H9 (cell line): ENCODE measurements around the gene PLPPR2. TPM values are rescaled to one million over a fixed set of nuclear protein-coding genes. Genes with fewer than 3 reads are reported as not detected.
A peak's percentile ranks its signal among the peaks of the same experiment; 100 is the strongest.

Experiments
- DNase-seq: peaks from one replicate; pipeline ENCODE4 v3.0.0-alpha.2; 2017
- H2AFZ ChIP-seq: one replicate; pipeline ENCODE4 v1.6.1; 2013; ENCODE audit warnings: mild to moderate bottlenecking, low read length, control low read depth, moderate library complexity
- H2AK5ac ChIP-seq: 2 replicates; pipeline ENCODE4 v1.6.1; 2013; ENCODE audit warnings: low read length, control low read depth, mixed read lengths; ENCODE audit not compliant: insufficient read length
- H2BK120ac ChIP-seq: one replicate; pipeline ENCODE4 v1.6.1; 2013; ENCODE audit warnings: low read depth, mild to moderate bottlenecking, low read length, control low read depth, inconsistent platforms; ENCODE audit not compliant: poor library complexity, severe bottlenecking
- H2BK12ac ChIP-seq: 2 replicates; pipeline ENCODE4 v1.6.1; 2013; ENCODE audit warnings: low read length, control low read depth, mixed read lengths, low read depth; ENCODE audit not compliant: insufficient read length
- H2BK15ac ChIP-seq: 2 replicates; pipeline ENCODE4 v1.6.1; 2013; ENCODE audit warnings: low read depth, low read length, control low read depth
- H2BK20ac ChIP-seq: one replicate; pipeline ENCODE4 v1.6.1; 2013; ENCODE audit warnings: low read depth, mild to moderate bottlenecking, low read length, control low read depth, inconsistent platforms; ENCODE audit not compliant: poor library complexity, severe bottlenecking
- H2BK5ac ChIP-seq: 2 replicates; pipeline ENCODE4 v1.6.1; 2013; ENCODE audit warnings: low read length, control low read depth, mixed read lengths; ENCODE audit not compliant: insufficient read length
- H3K14ac ChIP-seq: 2 replicates; pipeline ENCODE4 v1.6.1; 2013; ENCODE audit warnings: low read length, control low read depth; ENCODE audit not compliant: insufficient read depth
- H3K18ac ChIP-seq: 2 replicates; pipeline ENCODE4 v1.6.1; 2013; ENCODE audit warnings: low read depth, mild to moderate bottlenecking, mixed read lengths, low read length, control low read depth; ENCODE audit not compliant: insufficient read length
- H3K23ac ChIP-seq: 2 replicates; pipeline ENCODE4 v1.6.1; 2013; ENCODE audit warnings: low read length, control low read depth, mixed read lengths, low read depth; ENCODE audit not compliant: insufficient read length
- H3K23me2 ChIP-seq: 2 replicates; pipeline ENCODE4 v1.6.1; 2013; ENCODE audit warnings: low read depth, mild to moderate bottlenecking, mixed read lengths, low read length, control low read depth; ENCODE audit not compliant: insufficient read length, poor library complexity, severe bottlenecking
- H3K27ac ChIP-seq: 2 replicates; pipeline ENCODE4 v1.5.1; 2013; ENCODE audit warnings: low read length, control low read depth, mixed read lengths, low read depth; ENCODE audit not compliant: insufficient read length
- H3K27me3 ChIP-seq: 2 replicates; pipeline ENCODE4 v1.6.1; 2013; ENCODE audit warnings: low read length, control low read depth, inconsistent platforms; ENCODE audit not compliant: insufficient read depth
- H3K4ac ChIP-seq: 2 replicates; pipeline ENCODE4 v1.6.1; 2013; ENCODE audit warnings: low read depth, mild to moderate bottlenecking, control low read depth, inconsistent platforms, low read length, moderate library complexity
- H3K4me1 ChIP-seq: 2 replicates; pipeline ENCODE4 v1.6.1; 2013; ENCODE audit warnings: low read length, control low read depth, inconsistent platforms; ENCODE audit not compliant: insufficient read depth
- H3K4me2 ChIP-seq: 2 replicates; pipeline ENCODE4 v1.6.1; 2013; ENCODE audit warnings: low read length, control low read depth, mixed read lengths; ENCODE audit not compliant: insufficient read length, insufficient read depth
- H3K56ac ChIP-seq: 2 replicates; pipeline ENCODE4 v1.6.1; 2013; ENCODE audit warnings: low read depth, mild to moderate bottlenecking, mixed read lengths, low read length, control low read depth; ENCODE audit not compliant: insufficient read length
- H3K79me1 ChIP-seq: 2 replicates; pipeline ENCODE4 v1.6.1; 2013; ENCODE audit warnings: low read depth, mild to moderate bottlenecking, moderate library complexity, low read length, control low read depth, inconsistent platforms; ENCODE audit not compliant: insufficient read depth, poor library complexity, severe bottlenecking
- H3K79me2 ChIP-seq: 2 replicates; pipeline ENCODE4 v1.6.1; 2013; ENCODE audit warnings: low read length, control low read depth, inconsistent platforms; ENCODE audit not compliant: insufficient read depth
- H3K9ac ChIP-seq: 2 replicates; pipeline ENCODE4 v1.6.1; 2013; ENCODE audit warnings: low read length, control low read depth, mixed read lengths; ENCODE audit not compliant: insufficient read length; ENCODE audit errors: extremely low read depth
- H3K9me3 ChIP-seq: one replicate; pipeline ENCODE4 v1.6.1; 2013; ENCODE audit warnings: low read depth, low read length, inconsistent platforms; ENCODE audit not compliant: control insufficient read depth
- H3T11ph ChIP-seq: one replicate; pipeline ENCODE4 v1.6.1; 2013; ENCODE audit warnings: mild to moderate bottlenecking, low read length, control low read depth, inconsistent platforms
- H4K20me1 ChIP-seq: one replicate; pipeline ENCODE4 v1.6.1; 2013; ENCODE audit not compliant: control insufficient read depth, insufficient read length, insufficient read depth
- H4K5ac ChIP-seq: 2 replicates; pipeline ENCODE4 v1.6.1; 2013; ENCODE audit warnings: low read depth, mild to moderate bottlenecking, mixed read lengths, low read length, control low read depth; ENCODE audit not compliant: insufficient read length
- H4K8ac ChIP-seq: replicated peaks from 2 replicates; pipeline ENCODE4 v1.6.1; 2013; ENCODE audit warnings: low read length, control low read depth, mixed read lengths, low read depth; ENCODE audit not compliant: insufficient read length
- H4K91ac ChIP-seq: 2 replicates; pipeline ENCODE4 v1.6.1; 2013; ENCODE audit warnings: low read depth, mild to moderate bottlenecking, moderate library complexity, mixed read lengths, low read length, control low read depth; ENCODE audit not compliant: insufficient read length
- H3K27ac Mint-ChIP-seq, 3 experiments: 2 replicates in 2 of 3; 3 replicates in 1 of 3; pipeline ENCODE4 v1.8.0; 2020 to 2021; ENCODE audit warnings: mixed read lengths in 3 of 3, mild to moderate bottlenecking in 1 of 3, moderate library complexity in 1 of 3
- H3K27me3 Mint-ChIP-seq: 2 replicates; pipeline ENCODE4 v1.8.0; 2021; ENCODE audit warnings: low read depth, mild to moderate bottlenecking, moderate library complexity, mixed read lengths
- H3K36me3 Mint-ChIP-seq, 3 experiments: 2 replicates in 2 of 3; 3 replicates in 1 of 3; pipeline ENCODE4 v1.8.0; 2020 to 2021; ENCODE audit warnings: low read depth in 3 of 3, mixed read lengths in 3 of 3; ENCODE audit not compliant: insufficient read depth in 1 of 3
- H3K4me1 Mint-ChIP-seq, 2 experiments: 2 replicates each; pipeline ENCODE4 v1.8.0; 2020; ENCODE audit warnings: mixed read lengths in 2 of 2
- H3K4me3 Mint-ChIP-seq, 2 experiments: 2 replicates in 1 of 2; 3 replicates in 1 of 2; pipeline ENCODE4 v1.8.0; 2020 to 2021; ENCODE audit warnings: mild to moderate bottlenecking in 2 of 2, mixed read lengths in 2 of 2, moderate library complexity in 1 of 2
- H3K9me3 Mint-ChIP-seq, 2 experiments: 2 replicates in 1 of 2; 3 replicates in 1 of 2; pipeline ENCODE4 v1.8.0; 2020; ENCODE audit warnings: mild to moderate bottlenecking in 2 of 2, mixed read lengths in 2 of 2, moderate library complexity in 1 of 2
- CTCF ChIP-seq: fragments of 200-600 bp; sonication (generic); conservative IDR thresholded peaks from 3 replicates; pipeline ENCODE4 v1.8.0; 2021; ENCODE audit warnings: antibody characterized with exemption, mild to moderate bottlenecking
- WGBS: extraction: QIAGEN DNeasy Blood & Tissue Kit; methylation state at CpG from one replicate; pipeline ENCODE4 v1.1.7; 2013; ENCODE audit warnings: missing lambda C conversion rate, low lambda C conversion rate, mixed read lengths; ENCODE audit not compliant: insufficient read length; ENCODE audit errors: extremely low coverage; 5-methylcytosine and 5-hydroxymethylcytosine counted together
- total RNA-seq: library from RNA; stranded (reverse); gene quantifications from 2 replicates; pipeline ENCODE4 v1.2.1, GENCODE V29; 2021

The PLPPR2 gene
- total RNA-seq, 1 experiment from 2014 or later = 8.0 TPM

GRCh38 chr19:11374433-11375142 is 19.4 kb downstream of the PLPPR2 start, which contains the start of gene SWSAP1:
Gene SWSAP1 (plus strand): TSS chr19:11374666. CDS start chr19:11374681, 15 bp downstream.
- H3K79me2 ChIP-seq = no peaks in the 10 kb centered on the region
- no peak within 1 kb of the TSS for H3T11ph ChIP-seq
- no peak within 1 kb of the TSS for H2AFZ ChIP-seq
- H2AK5ac ChIP-seq = no peak within 1 kb of the TSS
- no peak within 1 kb of the TSS for H3K23ac ChIP-seq
- H3K79me1 ChIP-seq = no peaks in the 10 kb centered on the region
- no peak within 1 kb of the TSS for H4K91ac ChIP-seq
- H2BK15ac ChIP-seq = no peak within 1 kb of the TSS
- no CpG with 5 or more reads among the region's 44 CpGs for WGBS
- peak within 1 kb of the TSS; percentile 69 for H3K4me2 ChIP-seq
- Mint-ChIP-seq H3K27me3 (no peaks in the 10 kb centered on the region), H3K4me1 (peaks cover 6 to 21% of the 10 kb centered on the region in 2 experiments), H3K9me3 (no peaks in the 10 kb centered on the region), H3K36me3 (peaks cover 3 to 27% (median 19%) of the 10 kb centered on the region in 3 experiments; a peak in 6 of 7 replicates), H3K4me3 (no peak within 1 kb of the TSS), H3K27ac (peak within 1 kb of the TSS in 1 of 3 experiments; percentile 68; a peak in 3 of 7 replicates)
- H3K27ac ChIP-seq = peak within 1 kb of the TSS; percentile 22
- H4K8ac ChIP-seq = no peak within 1 kb of the TSS
- H2BK120ac ChIP-seq = no peak within 1 kb of the TSS
- peak within 1 kb of the TSS; percentile 91 for H3K18ac ChIP-seq
- peak; percentile 99 for DNase-seq
- H3K14ac ChIP-seq = peak within 1 kb of the TSS; percentile 95; the same call in 1 of the 2 replicates
- no peaks in the 10 kb centered on the region for H3K9me3 ChIP-seq
- H3K56ac ChIP-seq = no peak within 1 kb of the TSS
- H3K27me3 ChIP-seq = no peaks in the 10 kb centered on the region
- no peaks in the 10 kb centered on the region for H3K23me2 ChIP-seq
- no peak within 1 kb of the TSS for H2BK20ac ChIP-seq
- no peak within 1 kb of the TSS for H2BK12ac ChIP-seq
- H3K4ac ChIP-seq = no peak within 1 kb of the TSS
- no peaks in the 10 kb centered on the region for H3K4me1 ChIP-seq
- H2BK5ac ChIP-seq = no peak within 1 kb of the TSS
- no peak within 1 kb of the TSS for H4K5ac ChIP-seq
- H4K20me1 ChIP-seq = no peaks in the 10 kb centered on the region
- H3K9ac ChIP-seq = peak within 1 kb of the TSS; percentile 76
- no peak for TF ChIP-seq CTCF
